ENCODE data around the gene PDE6B. TPM values are rescaled to one million over a fixed set of nuclear protein-coding genes. Genes with fewer than 3 reads are reported as not detected.
A peak's percentile ranks its signal among the peaks of the same experiment; 100 is the strongest.

The PDE6B gene
- total and polyA plus RNA-seq, 2 of the 13 experiments (the other 11 are each of a cell fraction or from before 2014, with no cell fraction given): 0.38 to 0.40 TPM

DNA sequence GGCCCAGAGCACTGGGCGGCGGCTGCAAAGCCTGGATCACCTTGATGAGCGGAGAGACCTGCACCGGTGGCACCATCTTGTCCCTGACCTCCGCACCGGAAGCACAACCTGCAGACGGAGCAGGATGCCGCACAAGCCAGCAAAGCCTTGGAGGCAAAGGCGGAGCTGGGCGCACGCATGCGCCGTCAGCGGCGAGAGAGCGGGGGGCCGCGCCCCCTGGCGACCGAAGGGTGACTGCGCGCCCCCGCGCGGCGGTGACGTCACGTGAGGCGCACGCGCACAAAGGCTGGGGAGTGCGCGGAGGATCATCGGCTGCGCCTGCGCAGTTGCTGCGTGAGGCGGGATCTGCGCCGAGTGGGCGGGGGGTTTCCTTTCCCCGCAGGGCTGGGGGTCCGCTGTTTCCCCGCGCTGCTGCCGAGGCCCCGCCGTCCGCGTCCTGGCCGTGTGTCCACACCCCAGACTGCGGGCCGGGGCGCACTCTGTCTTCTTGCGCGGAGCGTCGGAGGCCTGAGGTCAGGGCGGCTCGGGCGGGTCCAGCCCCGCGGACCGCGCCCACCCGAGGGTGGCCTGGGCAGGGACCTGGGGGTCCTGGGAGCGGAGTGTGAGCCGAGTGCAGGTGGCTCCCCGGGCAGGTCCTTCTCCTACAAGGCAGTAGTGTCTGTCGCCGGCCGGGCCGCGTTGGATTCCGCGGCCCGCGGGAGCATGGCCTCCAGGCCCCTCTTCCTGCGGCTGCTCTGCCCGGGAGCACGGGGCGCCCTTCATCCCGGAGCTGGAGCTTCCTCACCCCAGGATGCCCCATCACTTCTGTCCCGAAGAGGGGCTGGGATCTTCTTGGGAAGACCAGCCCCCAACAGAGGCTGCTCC, 49.0 kb downstream of the PDE6B start, which contains the start of the genes ATP5ME and MYL5 (continued):
- TF ChIP-seq, protein P1, sequence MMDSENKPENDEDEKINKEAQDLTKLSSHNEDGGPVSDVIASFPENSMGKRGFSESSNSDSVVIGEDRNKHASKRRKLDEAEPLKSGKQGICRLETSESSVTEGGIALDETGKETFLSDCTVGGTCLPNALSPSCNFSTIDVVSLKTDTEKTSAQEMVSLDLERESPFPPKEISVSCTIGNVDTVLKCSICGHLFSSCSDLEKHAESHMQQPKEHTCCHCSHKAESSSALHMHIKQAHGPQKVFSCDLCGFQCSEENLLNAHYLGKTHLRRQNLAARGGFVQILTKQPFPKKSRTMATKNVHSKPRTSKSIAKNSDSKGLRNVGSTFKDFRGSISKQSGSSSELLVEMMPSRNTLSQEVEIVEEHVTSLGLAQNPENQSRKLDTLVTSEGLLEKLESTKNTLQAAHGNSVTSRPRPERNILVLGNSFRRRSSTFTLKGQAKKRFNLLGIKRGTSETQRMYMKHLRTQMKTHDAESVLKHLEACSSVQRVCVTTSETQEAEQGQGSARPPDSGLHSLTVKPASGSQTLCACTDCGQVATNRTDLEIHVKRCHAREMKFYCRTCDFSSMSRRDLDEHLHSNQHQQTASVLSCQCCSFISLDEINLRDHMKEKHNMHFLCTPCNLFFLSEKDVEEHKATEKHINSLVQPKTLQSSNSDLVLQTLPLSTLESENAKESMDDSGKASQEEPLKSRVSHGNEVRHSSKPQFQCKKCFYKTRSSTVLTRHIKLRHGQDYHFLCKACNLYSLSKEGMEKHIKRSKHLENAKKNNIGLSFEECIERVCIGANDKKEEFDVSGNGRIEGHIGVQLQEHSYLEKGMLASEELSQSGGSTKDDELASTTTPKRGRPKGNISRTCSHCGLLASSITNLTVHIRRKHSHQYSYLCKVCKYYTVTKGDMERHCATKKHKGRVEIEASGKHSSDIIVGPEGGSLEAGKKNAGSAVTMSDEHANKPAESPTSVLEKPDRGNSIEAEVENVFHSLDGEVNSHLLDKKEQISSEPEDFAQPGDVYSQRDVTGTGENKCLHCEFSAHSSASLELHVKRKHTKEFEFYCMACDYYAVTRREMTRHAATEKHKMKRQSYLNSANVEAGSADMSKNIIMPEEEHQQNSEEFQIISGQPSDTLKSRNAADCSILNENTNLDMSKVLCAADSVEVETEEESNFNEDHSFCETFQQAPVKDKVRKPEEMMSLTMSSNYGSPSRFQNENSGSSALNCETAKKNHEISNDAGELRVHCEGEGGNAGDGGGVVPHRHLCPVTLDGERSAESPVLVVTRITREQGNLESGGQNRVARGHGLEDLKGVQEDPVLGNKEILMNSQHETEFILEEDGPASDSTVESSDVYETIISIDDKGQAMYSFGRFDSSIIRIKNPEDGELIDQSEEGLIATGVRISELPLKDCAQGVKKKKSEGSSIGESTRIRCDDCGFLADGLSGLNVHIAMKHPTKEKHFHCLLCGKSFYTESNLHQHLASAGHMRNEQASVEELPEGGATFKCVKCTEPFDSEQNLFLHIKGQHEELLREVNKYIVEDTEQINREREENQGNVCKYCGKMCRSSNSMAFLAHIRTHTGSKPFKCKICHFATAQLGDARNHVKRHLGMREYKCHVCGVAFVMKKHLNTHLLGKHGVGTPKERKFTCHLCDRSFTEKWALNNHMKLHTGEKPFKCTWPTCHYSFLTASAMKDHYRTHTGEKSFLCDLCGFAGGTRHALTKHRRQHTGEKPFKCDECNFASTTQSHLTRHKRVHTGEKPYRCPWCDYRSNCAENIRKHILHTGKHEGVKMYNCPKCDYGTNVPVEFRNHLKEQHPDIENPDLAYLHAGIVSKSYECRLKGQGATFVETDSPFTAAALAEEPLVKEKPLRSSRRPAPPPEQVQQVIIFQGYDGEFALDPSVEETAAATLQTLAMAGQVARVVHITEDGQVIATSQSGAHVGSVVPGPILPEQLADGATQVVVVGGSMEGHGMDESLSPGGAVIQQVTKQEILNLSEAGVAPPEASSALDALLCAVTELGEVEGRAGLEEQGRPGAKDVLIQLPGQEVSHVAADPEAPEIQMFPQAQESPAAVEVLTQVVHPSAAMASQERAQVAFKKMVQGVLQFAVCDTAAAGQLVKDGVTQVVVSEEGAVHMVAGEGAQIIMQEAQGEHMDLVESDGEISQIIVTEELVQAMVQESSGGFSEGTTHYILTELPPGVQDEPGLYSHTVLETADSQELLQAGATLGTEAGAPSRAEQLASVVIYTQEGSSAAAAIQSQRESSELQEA (CRISPR knock-in tag; IDR thresholded peaks at IDR 0.05; ENCODE audit: not compliant biosample characterization): peak; percentile 83
- TF ChIP-seq ZNF841 (CRISPR knock-in tag; IDR thresholded peaks at IDR 0.05; ENCODE audit: borderline replicate concordance): no peak
- peak; percentile 58; the same call in 1 of the 2 replicates for TF ChIP-seq ISL2 (CRISPR knock-in tag; IDR thresholded peaks at IDR 0.05)
- TF ChIP-seq, protein P2, sequence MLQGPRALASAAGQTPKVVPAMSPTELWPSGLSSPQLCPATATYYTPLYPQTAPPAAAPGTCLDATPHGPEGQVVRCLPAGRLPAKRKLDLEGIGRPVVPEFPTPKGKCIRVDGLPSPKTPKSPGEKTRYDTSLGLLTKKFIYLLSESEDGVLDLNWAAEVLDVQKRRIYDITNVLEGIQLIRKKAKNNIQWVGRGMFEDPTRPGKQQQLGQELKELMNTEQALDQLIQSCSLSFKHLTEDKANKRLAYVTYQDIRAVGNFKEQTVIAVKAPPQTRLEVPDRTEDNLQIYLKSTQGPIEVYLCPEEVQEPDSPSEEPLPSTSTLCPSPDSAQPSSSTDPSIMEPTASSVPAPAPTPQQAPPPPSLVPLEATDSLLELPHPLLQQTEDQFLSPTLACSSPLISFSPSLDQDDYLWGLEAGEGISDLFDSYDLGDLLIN (CRISPR knock-in tag; IDR thresholded peaks at IDR 0.05; ENCODE audit: borderline replicate concordance): peak; percentile 86; the same call in 1 of the 2 replicates
- TF ChIP-seq, protein P3, sequence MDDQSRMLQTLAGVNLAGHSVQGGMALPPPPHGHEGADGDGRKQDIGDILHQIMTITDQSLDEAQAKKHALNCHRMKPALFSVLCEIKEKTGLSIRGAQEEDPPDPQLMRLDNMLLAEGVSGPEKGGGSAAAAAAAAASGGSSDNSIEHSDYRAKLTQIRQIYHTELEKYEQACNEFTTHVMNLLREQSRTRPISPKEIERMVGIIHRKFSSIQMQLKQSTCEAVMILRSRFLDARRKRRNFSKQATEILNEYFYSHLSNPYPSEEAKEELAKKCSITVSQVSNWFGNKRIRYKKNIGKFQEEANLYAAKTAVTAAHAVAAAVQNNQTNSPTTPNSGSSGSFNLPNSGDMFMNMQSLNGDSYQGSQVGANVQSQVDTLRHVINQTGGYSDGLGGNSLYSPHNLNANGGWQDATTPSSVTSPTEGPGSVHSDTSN (CRISPR knock-in tag; IDR thresholded peaks at IDR 0.05; ENCODE audit: borderline replicate concordance): no peak
- TF ChIP-seq RAD51 (IDR thresholded peaks at IDR 0.05; ENCODE audit: borderline replicate concordance): no peak
- no peak for TF ChIP-seq NR2F6 (IDR thresholded peaks at IDR 0.05)
- TF ChIP-seq NR2F6 (CRISPR knock-in tag; IDR thresholded peaks at IDR 0.05): peak; percentile 78
- TF ChIP-seq, protein P4, sequence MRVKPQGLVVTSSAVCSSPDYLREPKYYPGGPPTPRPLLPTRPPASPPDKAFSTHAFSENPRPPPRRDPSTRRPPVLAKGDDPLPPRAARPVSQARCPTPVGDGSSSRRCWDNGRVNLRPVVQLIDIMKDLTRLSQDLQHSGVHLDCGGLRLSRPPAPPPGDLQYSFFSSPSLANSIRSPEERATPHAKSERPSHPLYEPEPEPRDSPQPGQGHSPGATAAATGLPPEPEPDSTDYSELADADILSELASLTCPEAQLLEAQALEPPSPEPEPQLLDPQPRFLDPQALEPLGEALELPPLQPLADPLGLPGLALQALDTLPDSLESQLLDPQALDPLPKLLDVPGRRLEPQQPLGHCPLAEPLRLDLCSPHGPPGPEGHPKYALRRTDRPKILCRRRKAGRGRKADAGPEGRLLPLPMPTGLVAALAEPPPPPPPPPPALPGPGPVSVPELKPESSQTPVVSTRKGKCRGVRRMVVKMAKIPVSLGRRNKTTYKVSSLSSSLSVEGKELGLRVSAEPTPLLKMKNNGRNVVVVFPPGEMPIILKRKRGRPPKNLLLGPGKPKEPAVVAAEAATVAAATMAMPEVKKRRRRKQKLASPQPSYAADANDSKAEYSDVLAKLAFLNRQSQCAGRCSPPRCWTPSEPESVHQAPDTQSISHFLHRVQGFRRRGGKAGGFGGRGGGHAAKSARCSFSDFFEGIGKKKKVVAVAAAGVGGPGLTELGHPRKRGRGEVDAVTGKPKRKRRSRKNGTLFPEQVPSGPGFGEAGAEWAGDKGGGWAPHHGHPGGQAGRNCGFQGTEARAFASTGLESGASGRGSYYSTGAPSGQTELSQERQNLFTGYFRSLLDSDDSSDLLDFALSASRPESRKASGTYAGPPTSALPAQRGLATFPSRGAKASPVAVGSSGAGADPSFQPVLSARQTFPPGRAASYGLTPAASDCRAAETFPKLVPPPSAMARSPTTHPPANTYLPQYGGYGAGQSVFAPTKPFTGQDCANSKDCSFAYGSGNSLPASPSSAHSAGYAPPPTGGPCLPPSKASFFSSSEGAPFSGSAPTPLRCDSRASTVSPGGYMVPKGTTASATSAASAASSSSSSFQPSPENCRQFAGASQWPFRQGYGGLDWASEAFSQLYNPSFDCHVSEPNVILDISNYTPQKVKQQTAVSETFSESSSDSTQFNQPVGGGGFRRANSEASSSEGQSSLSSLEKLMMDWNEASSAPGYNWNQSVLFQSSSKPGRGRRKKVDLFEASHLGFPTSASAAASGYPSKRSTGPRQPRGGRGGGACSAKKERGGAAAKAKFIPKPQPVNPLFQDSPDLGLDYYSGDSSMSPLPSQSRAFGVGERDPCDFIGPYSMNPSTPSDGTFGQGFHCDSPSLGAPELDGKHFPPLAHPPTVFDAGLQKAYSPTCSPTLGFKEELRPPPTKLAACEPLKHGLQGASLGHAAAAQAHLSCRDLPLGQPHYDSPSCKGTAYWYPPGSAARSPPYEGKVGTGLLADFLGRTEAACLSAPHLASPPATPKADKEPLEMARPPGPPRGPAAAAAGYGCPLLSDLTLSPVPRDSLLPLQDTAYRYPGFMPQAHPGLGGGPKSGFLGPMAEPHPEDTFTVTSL (CRISPR knock-in tag; IDR thresholded peaks at IDR 0.05; ENCODE audit: borderline replicate concordance): no peak
- peak; percentile 76; the same call in 1 of the 2 replicates for TF ChIP-seq ZNF788 (CRISPR knock-in tag; IDR thresholded peaks at IDR 0.05; ENCODE audit: borderline replicate concordance)
- no peak; the same call in 1 of the 2 replicates for TF ChIP-seq FOXO1 (CRISPR knock-in tag; IDR thresholded peaks at IDR 0.05)
